Transverse colon (tissue), 4 donors: Measurements from ENCODE around the gene WDR5. TPM values are rescaled to one million over a fixed set of nuclear protein-coding genes. Genes with fewer than 3 reads are reported as not detected.

ENCODE experiments used
- DNase-seq: peaks from one replicate; pipeline ENCODE4 v3.0.0-alpha.2; 2019
- H3K27ac ChIP-seq, 4 donors: fragments of 200-600 bp; sonication (generic); 2 replicates each; pipeline ENCODE4 v1.5.1; 2016 to 2018; ENCODE audit warnings: inconsistent platforms in 4 of 4
- H3K27me3 ChIP-seq: fragments of 200-600 bp; sonication (generic); 2 replicates; pipeline ENCODE4 v1.5.1; 2017; ENCODE audit warnings: inconsistent platforms
- H3K36me3 ChIP-seq, 4 donors: fragments of 200-600 bp; sonication (generic); 2 replicates each; pipeline ENCODE4 v1.5.1; 2017 to 2019; ENCODE audit warnings: inconsistent platforms in 4 of 4
- H3K4me1 ChIP-seq, 4 donors: fragments of 200-600 bp; sonication (generic); 2 replicates each; pipeline ENCODE4 v1.5.1; 2017 to 2020; ENCODE audit warnings: inconsistent platforms in 4 of 4
- H3K4me3 ChIP-seq, 4 donors: fragments of 200-600 bp; sonication (generic); 1 replicate in 1 of 4; 2 replicates in 3 of 4; pipeline versions ENCODE4 v1.5.1 to v1.6.1; 2017 to 2019; ENCODE audit warnings: inconsistent platforms in 4 of 4
- H3K9me3 ChIP-seq, 2 donors: fragments of 200-600 bp; sonication (generic); 2 replicates each; pipeline ENCODE4 v1.5.1; 2017 to 2019; ENCODE audit warnings: inconsistent platforms in 2 of 2
- EP300 ChIP-seq: sonication (generic); formaldehyde crosslinking; IDR thresholded peaks from one replicate; pipeline ENCODE4 v1.6.1; 2017; ENCODE audit warnings: antibody characterized with exemption, low read depth
- POLR2A ChIP-seq: fragments of 450-650 bp; IDR thresholded peaks from one replicate; pipeline ENCODE4 v1.6.1; 2016; ENCODE audit warnings: antibody characterized with exemption, mild to moderate bottlenecking, moderate library complexity
- POLR2AphosphoS5 ChIP-seq, 3 donors: sonication (generic); formaldehyde crosslinking; IDR thresholded peaks; one replicate each; pipeline ENCODE4 v1.6.1; 2016; ENCODE audit warnings: antibody characterized with exemption in 3 of 3
- WGBS, 2 donors: methylation state at CpG; one replicate each; pipeline ENCODE4 v1.1.5; 2018; ENCODE audit warnings: low coverage in 1 of 2; 5-methylcytosine and 5-hydroxymethylcytosine counted together
- in situ Hi-C, 4 donors: fragments of 200-750 bp; cut with MboI; loops; one replicate each; pipeline versions ENCODE4 v1.15.0 to v1.15.1; 2017; ENCODE audit warnings: low sequenced_read_pairs in 3 of 4, low pct_ligation_motif_present in 1 of 4, low pct_unique_long_range_greater_than_20kb in 1 of 4
- intact Hi-C: fragments of 100-400 bp; cut with DNase I; formaldehyde crosslinking; loops from one replicate; pipeline ENCODE4 v1.15.1; 2023; ENCODE audit warnings: low total_unique reads
- total RNA-seq, 4 donors: library from RNA; depleted of rRNA; stranded (reverse); fragments of >200 nt; gene quantifications; one replicate each; pipeline ENCODE4 v1.1.0, GENCODE V29; 2016
- TF ChIP-seq, protein P1 (sequence below), 5 experiments: fragments of 200-600 bp in 3 of 5; fragments of 450-650 bp in 2 of 5; sonication (generic) in 3 of 5; IDR thresholded peaks; 1 replicate in 2 of 5; 2 replicates in 3 of 5; pipeline ENCODE4 v1.5.1; 2016 to 2017; ENCODE audit warnings: antibody characterized with exemption in 5 of 5, inconsistent platforms in 3 of 5, mild to moderate bottlenecking in 2 of 5, moderate library complexity in 1 of 5

The WDR5 gene
- total RNA-seq, 4 donors from 2014 or later, result 8.2 to 95.7 (median 16.3) TPM

DNA sequence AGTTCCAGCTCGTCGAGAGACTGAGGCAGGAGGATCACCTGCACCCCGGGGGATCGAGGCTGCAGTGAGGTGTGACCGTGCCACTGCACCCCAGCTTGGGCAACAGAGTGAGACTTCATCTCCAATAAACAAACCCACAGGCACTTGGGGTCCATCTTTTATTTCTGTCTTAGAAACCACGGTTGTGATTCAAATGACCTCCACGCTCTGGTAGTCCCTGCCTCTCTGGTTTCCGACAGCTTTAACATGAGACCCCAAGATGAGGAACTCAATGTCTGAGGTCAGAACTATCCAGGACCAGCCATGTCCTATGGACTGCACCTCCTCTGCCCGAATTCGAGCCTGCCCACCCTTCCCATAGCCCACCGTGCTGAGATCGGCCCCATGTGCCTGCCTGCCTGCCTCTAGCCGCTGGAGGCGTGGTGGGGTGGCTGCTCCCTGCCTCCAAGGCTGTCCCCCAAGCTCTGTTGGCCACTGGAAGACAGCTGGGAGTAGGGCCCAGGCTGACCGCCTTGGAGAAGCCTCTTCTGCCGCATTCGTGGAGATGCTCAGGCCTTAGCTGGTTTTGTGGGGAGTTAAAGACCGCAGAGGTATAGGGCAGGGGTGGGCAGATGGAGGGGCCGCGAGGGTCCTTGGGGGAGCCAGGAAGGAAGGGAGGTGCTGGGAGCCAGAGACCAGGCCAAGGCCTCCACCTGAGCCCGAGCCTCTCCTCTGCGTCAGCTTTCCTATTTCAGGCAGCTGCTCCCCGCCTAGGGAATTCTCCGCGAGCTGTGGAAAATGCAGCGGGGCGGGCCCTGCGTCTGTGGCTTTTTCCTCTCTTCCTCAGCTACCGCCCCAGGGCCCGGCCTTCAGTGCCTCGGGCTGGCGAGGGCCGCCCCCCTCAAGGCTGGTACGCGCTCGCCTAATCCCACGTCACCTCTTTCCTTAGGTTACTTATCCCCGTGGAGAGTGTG, 6.9 kb upstream of the WDR5 start:
- Histone ChIP-seq H3K4me3 (no peak overlapping the region), H3K9me3 (no peaks in the 10 kb centered on the region), H3K27me3 (no peaks in the 10 kb centered on the region), H3K36me3 (no peaks in the 10 kb centered on the region), H3K27ac (no peak overlapping the region), H3K4me1 (peaks cover 0 to 9% (median 5%) of the 10 kb centered on the region in 4 donors)
- in situ Hi-C loops (no loop called here), intact Hi-C loops (no loop called here)
- TF ChIP-seq POLR2AphosphoS5 (IDR thresholded peaks at IDR 0.05) (no peak), EP300 (no peak), POLR2A (no peak)
- TF ChIP-seq, protein P1, sequence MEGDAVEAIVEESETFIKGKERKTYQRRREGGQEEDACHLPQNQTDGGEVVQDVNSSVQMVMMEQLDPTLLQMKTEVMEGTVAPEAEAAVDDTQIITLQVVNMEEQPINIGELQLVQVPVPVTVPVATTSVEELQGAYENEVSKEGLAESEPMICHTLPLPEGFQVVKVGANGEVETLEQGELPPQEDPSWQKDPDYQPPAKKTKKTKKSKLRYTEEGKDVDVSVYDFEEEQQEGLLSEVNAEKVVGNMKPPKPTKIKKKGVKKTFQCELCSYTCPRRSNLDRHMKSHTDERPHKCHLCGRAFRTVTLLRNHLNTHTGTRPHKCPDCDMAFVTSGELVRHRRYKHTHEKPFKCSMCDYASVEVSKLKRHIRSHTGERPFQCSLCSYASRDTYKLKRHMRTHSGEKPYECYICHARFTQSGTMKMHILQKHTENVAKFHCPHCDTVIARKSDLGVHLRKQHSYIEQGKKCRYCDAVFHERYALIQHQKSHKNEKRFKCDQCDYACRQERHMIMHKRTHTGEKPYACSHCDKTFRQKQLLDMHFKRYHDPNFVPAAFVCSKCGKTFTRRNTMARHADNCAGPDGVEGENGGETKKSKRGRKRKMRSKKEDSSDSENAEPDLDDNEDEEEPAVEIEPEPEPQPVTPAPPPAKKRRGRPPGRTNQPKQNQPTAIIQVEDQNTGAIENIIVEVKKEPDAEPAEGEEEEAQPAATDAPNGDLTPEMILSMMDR (IDR thresholded peaks at IDR 0.05), result no peak
- DNase-seq, result no peak
- WGBS, 2 donors, result 79 to 83% methylated on average over 13 to 38 of the region's 38 CpGs

DNA sequence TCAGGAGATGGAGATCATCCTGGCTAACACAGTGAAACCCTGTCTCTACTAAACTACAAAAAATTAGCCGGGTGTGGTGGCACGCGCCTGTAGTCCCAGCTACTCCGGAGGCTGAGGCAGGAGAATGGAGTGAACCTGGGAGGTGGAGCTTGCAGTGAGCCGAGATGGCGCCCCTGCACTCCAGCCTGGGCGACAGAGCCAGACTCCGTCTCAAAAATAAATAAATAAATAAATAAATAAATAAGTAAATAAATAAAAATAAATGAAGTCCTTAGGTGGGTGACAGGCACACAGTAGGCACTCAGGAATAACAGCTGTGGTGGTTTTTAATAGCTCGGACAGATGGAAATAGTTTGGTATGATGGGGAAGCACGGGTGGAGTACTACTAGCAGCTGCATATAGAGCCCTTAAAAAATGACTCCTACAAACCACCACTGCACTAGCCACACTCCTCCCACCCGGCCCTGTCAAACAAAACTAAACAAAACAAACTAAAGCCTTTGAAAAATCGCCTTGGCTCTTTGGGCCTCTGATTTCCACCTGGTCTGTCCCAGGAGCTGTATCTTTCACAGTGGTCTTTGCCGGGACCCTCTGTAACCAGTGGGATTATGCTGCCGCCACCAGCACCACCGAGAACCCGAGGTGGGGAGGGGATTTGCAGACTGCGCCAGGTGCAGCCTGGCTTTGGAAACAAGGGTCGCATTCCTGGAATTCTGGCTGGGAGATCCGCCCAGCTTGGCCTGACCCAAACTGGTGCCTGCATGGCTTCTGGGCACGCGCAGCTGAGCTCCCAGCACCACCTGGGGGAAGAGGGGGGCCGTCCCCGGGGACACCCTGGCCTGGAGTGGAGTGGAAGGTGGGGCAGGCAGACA, 5.1 kb upstream of the WDR5 start:
- TF ChIP-seq, protein P1 (IDR thresholded peaks at IDR 0.05), result no peak
- TF ChIP-seq POLR2AphosphoS5 (IDR thresholded peaks at IDR 0.05) (no peak), EP300 (no peak), POLR2A (no peak)
- peak; percentile 42 for DNase-seq
- no peaks in the 10 kb centered on the region for H3K9me3 ChIP-seq
- peaks cover 0 to 18% (median 14%) of the 10 kb centered on the region in 4 donors for H3K4me1 ChIP-seq
- no peaks in the 10 kb centered on the region for H3K27me3 ChIP-seq
- in situ Hi-C loops (no loop called here), intact Hi-C loops (no loop called here)
- H3K4me3 ChIP-seq, result no peak overlapping the region
- no peaks in the 10 kb centered on the region for H3K36me3 ChIP-seq
- H3K27ac ChIP-seq, result peak overlapping the region in 1 of 4 donors; percentile 16
- 38 to 51% methylated on average over 11 to 23 of the region's 23 CpGs for WGBS, 2 donors

DNA sequence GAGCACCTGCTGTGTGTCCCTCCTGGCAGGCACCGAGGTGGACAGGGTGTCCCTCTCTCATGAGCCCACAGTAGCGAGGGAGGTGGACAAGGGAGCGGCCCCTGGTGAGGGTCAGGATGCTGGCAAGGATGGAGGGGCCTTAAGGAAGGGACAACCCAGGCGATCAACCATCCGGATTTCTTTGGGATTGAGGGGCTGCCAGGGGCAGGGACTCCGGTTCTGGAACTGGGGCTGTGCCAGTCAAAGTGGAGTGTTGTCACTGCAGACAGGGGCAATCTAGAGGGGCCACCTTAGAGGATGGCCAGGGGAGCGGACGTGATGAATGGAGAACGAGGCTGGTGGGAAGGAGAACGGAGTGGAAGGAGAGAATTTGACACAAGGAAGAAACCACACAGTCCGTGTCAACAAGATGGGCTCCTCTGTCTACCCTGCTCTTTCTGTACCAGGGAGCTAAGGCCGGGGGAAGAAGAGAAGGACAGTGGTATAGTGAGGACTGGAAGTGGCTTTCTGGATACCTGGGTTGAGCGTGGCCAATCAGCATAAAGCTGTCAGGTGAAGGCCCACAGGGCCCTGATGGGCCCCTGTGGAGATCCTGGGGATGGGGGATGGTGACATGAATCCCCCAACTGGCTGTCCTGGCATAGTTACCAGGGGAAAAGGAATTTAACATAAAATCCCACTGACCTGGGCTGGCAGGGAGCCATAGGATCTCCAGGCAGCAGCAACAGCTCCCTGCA, 4.2 kb upstream of the WDR5 start:
- TF ChIP-seq, protein P1 (IDR thresholded peaks at IDR 0.05), result no peak
- TF ChIP-seq EP300, result no peak
- no peak for TF ChIP-seq POLR2A
- TF ChIP-seq POLR2AphosphoS5 (IDR thresholded peaks at IDR 0.05), result no peak
- no peaks in the 10 kb centered on the region for H3K9me3 ChIP-seq
- H3K36me3 ChIP-seq, result no peaks in the 10 kb centered on the region
- H3K27me3 ChIP-seq, result no peaks in the 10 kb centered on the region
- H3K4me3 ChIP-seq, result no peak overlapping the region
- 48 to 80% methylated on average over 2 to 13 of the region's 13 CpGs for WGBS, 2 donors
- no peak for DNase-seq
- intact Hi-C loops (no loop called here), in situ Hi-C loops (no loop called here)
- no peak overlapping the region for H3K27ac ChIP-seq
- H3K4me1 ChIP-seq, result peaks cover 0 to 20% (median 15%) of the 10 kb centered on the region in 4 donors
